Epithelial cell of esophagus (primary cell): ENCODE results near the gene ARHGEF17.

ENCODE experiments used
- DNase-seq: peaks from one replicate; pipeline ENCODE4 v3.0.0; 2010; ENCODE audit warnings: low read depth
- H3K4me3 ChIP-seq: 2 replicates; pipeline ENCODE4 v1.5.1; 2011; ENCODE audit warnings: mild to moderate bottlenecking, low read length, control low read depth
- CTCF ChIP-seq: IDR thresholded peaks from 2 replicates; pipeline ENCODE4 v1.5.1; 2011; ENCODE audit warnings: low read depth, mild to moderate bottlenecking, low read length, control low read depth, inconsistent platforms; ENCODE audit not compliant: insufficient read depth; ENCODE audit errors: missing control alignments

ARHGEF17 gene

GRCh38 chr11:73342633-73343032 lies 34.6 kb downstream of the ARHGEF17 start:
- H3K4me3 ChIP-seq: peak overlapping the region; percentile 25
- TF ChIP-seq CTCF: no peak
- DNase-seq: peak; percentile 14

- no peak for TF ChIP-seq CTCF
- no peak for DNase-seq
- no peak overlapping the region for H3K4me3 ChIP-seq
Observed at GRCh38 chr11:73343076-73343873, 35.2 kb downstream of the ARHGEF17 start.

- no peak overlapping the region for H3K4me3 ChIP-seq
- no peak for DNase-seq
- no peak for TF ChIP-seq CTCF
Observed at GRCh38 chr11:73344191-73344607, 36.1 kb downstream of the ARHGEF17 start.

GRCh38 chr11:73345481-73346160 lies 37.5 kb downstream of the ARHGEF17 start:
- no peak overlapping the region for H3K4me3 ChIP-seq
- TF ChIP-seq CTCF: no peak
- no peak for DNase-seq

- no peak overlapping the region for H3K4me3 ChIP-seq
- DNase-seq: no peak
- TF ChIP-seq CTCF: no peak
Observed at GRCh38 chr11:73346186-73346935, 38.3 kb downstream of the ARHGEF17 start.

- DNase-seq: no peak
- H3K4me3 ChIP-seq: no peak overlapping the region
- TF ChIP-seq CTCF: no peak
Observed at GRCh38 chr11:73347067-73347466, 39.0 kb downstream of the ARHGEF17 start.
